CD4-positive, alpha-beta T cell treated with Interferon alpha-2 for 1 hour (primary cell): ENCODE data around the gene TP73.

Experiments
- DNase-seq, 2 donors: peaks; one replicate each; pipeline ENCODE4 v3.0.0-alpha.2; 2020 to 2022

Gene TP73

GRCh38 chr1:3711381-3711779, 59.1 kb downstream of the TP73 start:
- no peak for DNase-seq

GRCh38 chr1:3711780-3712451, 59.6 kb downstream of the TP73 start:
- DNase-seq, result no peak

- no peak for DNase-seq
Observed at GRCh38 chr1:3712573-3713535, 60.5 kb downstream of the TP73 start.

GRCh38 chr1:3713840-3714239, 61.5 kb downstream of the TP73 start:
- no peak for DNase-seq

- no peak for DNase-seq
Observed at GRCh38 chr1:3714284-3714741, 62.0 kb downstream of the TP73 start.

- no peak for DNase-seq
Observed at GRCh38 chr1:3714814-3715213, 62.5 kb downstream of the TP73 start.

GRCh38 chr1:3716351-3716750, 64.0 kb downstream of the TP73 start:
- no peak for DNase-seq

GRCh38 chr1:3717041-3717714, 64.9 kb downstream of the TP73 start:
- DNase-seq, result no peak

GRCh38 chr1:3717715-3718601, 65.6 kb downstream of the TP73 start:
- DNase-seq, result no peak

- no peak for DNase-seq
Observed at GRCh38 chr1:3718764-3719163, 66.4 kb downstream of the TP73 start.

- no peak for DNase-seq
Observed at GRCh38 chr1:3721955-3722465, 69.7 kb downstream of the TP73 start.

GRCh38 chr1:3722846-3723245, 70.5 kb downstream of the TP73 start:
- no peak for DNase-seq

GRCh38 chr1:3724416-3725030, 72.2 kb downstream of the TP73 start:
- peak; percentile 64 to 71 for DNase-seq

- no peak for DNase-seq
Observed at GRCh38 chr1:3725366-3725765, 73.0 kb downstream of the TP73 start.

GRCh38 chr1:3727042-3727824, 74.9 kb downstream of the TP73 start:
- DNase-seq, result no peak

- DNase-seq, result no peak
Observed at GRCh38 chr1:3727825-3728776, 75.8 kb downstream of the TP73 start.

- DNase-seq, result no peak
Observed at GRCh38 chr1:3729594-3730542, 77.6 kb downstream of the TP73 start.

- DNase-seq, result no peak
Observed at GRCh38 chr1:3730543-3731247, 78.4 kb downstream of the TP73 start.
